Measurements from ENCODE around the gene SUPT16H. TPM values are rescaled to one million over a fixed set of nuclear protein-coding genes. Genes with fewer than 3 reads are reported as not detected.

Gene SUPT16H
- total and polyA plus RNA-seq, 2 of the 8 experiments (the other 6 are each of a cell fraction or from before 2014, with no cell fraction given): 138 to 201 TPM

- ChIA-PET CTCF (ENCODE audit: partially characterized antibody) (interaction anchor here (0.7 kb wide), 1 partner anchor 83 kb away, joined by 3 read pairs; no protein-coding TSS in a partner anchor), POLR2A (ENCODE audit: partially characterized antibody) (interaction anchor here (1.4 kb wide), 2 partner anchors 14 to 28 kb away, joined by 3 read pairs; no protein-coding TSS in a partner anchor)
- WGBS, 2 experiments (ENCODE audit: extremely low coverage in 1 of 2, insufficient coverage in 1 of 2, insufficient read length in 1 of 2, insufficient replicate concordance in 2 of 2, low coverage in 1 of 2, low lambda C conversion rate in 2 of 2, missing lambda C conversion rate in 1 of 2): 88% methylated on average over 3 of the region's 3 CpGs; no CpG with 5 or more reads in 1 of the 2 experiments
- Histone ChIP-seq H4K91ac (replicated peaks; ENCODE audit: insufficient read length, low read length) (no peak overlapping the region), H4K5ac (ENCODE audit: insufficient read length, low read depth, low read length) (no peak overlapping the region), H2BK5ac (ENCODE audit: low read depth, low read length) (no peak overlapping the region), H4K8ac (ENCODE audit: extremely low read depth, insufficient read depth, low read length) (no peak overlapping the region), H3K14ac (ENCODE audit: insufficient read length) (no peak overlapping the region), H3K36me3 (ENCODE audit: control insufficient read depth in 2 of 4, insufficient read depth in 4 of 4, low read length in 3 of 4) (peaks cover 31 to 99% (median 88%) of the 10 kb centered on the region in 4 experiments), H2AK5ac (ENCODE audit: low read depth, low read length) (no peak overlapping the region), H2AFZ (ENCODE audit: low read length) (no peak overlapping the region), H3K18ac (ENCODE audit: extremely low read depth, low read length) (no peak overlapping the region), H4K20me1 (replicated peaks in 1 of 2; ENCODE audit: control insufficient read depth in 1 of 2, insufficient read depth in 2 of 2, low read length in 2 of 2) (no peaks in the 10 kb centered on the region), H3K79me2 (ENCODE audit: control insufficient read depth in 1 of 2, insufficient read depth in 2 of 2, low read length in 2 of 2) (no peaks in the 10 kb centered on the region), H2BK15ac (ENCODE audit: low read length) (no peak overlapping the region), H3K9me3 (ENCODE audit: insufficient read depth in 2 of 2, low read depth in 1 of 2, low read length in 1 of 2) (no peaks in the 10 kb centered on the region), H2BK20ac (ENCODE audit: low read length) (no peak overlapping the region), H3K4me3 (ENCODE audit: extremely low read depth in 1 of 4, insufficient read depth in 2 of 4, low read depth in 3 of 4, low read length in 4 of 4) (no peak overlapping the region), H3K79me1 (ENCODE audit: low read depth, low read length) (no peaks in the 10 kb centered on the region), H3K4me2 (ENCODE audit: insufficient read depth in 1 of 2, low read depth in 2 of 2, low read length in 2 of 2) (no peak overlapping the region), H3K9ac (replicated peaks in 1 of 4; ENCODE audit: extremely low read depth in 1 of 4, low read depth in 3 of 4, low read length in 3 of 4) (no peak overlapping the region), H3K27me3 (replicated peaks in 1 of 4; ENCODE audit: control insufficient read depth in 3 of 4, extremely low read depth in 1 of 4, insufficient read depth in 3 of 4, low read length in 3 of 4) (no peaks in the 10 kb centered on the region), H3K23me2 (ENCODE audit: low read depth, low read length) (no peaks in the 10 kb centered on the region), H2BK12ac (ENCODE audit: low read depth, low read length) (no peak overlapping the region), H3K27ac (ENCODE audit: low read depth, low read length) (no peak overlapping the region), H3K56ac (replicated peaks; ENCODE audit: insufficient read length, low read depth, low read length) (no peak overlapping the region), H2BK120ac (replicated peaks; ENCODE audit: low read depth, low read length) (no peak overlapping the region), H3K4me1 (replicated peaks in 1 of 4; ENCODE audit: control insufficient read depth in 3 of 4, insufficient read depth in 4 of 4, low read length in 3 of 4) (no peaks in the 10 kb centered on the region), H3K4ac (replicated peaks; ENCODE audit: insufficient read length, low read depth, low read length) (no peak overlapping the region), H3K23ac (ENCODE audit: insufficient read length) (no peak overlapping the region)
- FAIRE-seq (no peak), DNase-seq (ENCODE audit: low read depth in 1 of 2, low spot score in 2 of 2) (no peak)
- TF ChIP-seq NANOG (IDR thresholded peaks at IDR 0.05; ENCODE audit: insufficient read depth, low read depth, low read length, poor library complexity, severe bottlenecking): no peak
These were observed 24.3 kb upstream of the SUPT16H start for GRCh38 chr14:21408147-21408546.
